HG02759 (cell line): ENCODE measurements around the gene COX6B2.

ENCODE experiments used
- ATAC-seq: cut with Tn5 transposase; IDR thresholded peaks from one replicate; pipeline ENCODE4 v1.9.1; 2021; ENCODE audit warnings: mild to moderate bottlenecking, moderate library complexity; ENCODE audit not compliant: unreplicated experiment

Gene COX6B2

DNA sequence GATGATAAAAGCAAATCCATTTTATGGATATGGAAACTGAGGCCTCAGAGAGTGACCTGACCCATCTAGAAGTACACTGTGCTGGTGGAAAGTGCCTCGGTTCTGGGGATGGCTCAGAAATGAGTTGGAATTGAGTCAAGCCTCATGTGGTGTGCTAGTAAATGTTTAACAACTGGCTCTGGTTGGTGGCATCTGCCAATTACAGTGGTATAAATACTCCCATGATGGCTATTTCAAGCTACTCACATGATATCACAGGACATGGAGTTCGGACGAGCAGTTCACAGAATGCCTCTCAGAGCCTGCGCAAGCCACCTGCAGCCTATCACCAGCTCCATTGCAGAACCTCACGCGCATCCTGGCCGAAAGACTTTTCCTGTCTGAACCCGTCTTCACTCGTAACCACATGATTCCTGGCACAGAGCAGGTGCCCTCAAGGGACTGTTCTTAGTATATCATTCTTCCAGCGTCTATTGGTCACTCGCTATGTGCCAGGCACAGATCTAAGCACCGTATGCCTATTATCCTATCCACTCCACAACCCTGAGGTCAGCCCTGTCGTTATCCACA, 38.5 kb downstream of the COX6B2 start:
- no peak for ATAC-seq

GRCh38 chr19:55314396-55314795, 40.1 kb downstream of the COX6B2 start:
- no peak for ATAC-seq

DNA sequence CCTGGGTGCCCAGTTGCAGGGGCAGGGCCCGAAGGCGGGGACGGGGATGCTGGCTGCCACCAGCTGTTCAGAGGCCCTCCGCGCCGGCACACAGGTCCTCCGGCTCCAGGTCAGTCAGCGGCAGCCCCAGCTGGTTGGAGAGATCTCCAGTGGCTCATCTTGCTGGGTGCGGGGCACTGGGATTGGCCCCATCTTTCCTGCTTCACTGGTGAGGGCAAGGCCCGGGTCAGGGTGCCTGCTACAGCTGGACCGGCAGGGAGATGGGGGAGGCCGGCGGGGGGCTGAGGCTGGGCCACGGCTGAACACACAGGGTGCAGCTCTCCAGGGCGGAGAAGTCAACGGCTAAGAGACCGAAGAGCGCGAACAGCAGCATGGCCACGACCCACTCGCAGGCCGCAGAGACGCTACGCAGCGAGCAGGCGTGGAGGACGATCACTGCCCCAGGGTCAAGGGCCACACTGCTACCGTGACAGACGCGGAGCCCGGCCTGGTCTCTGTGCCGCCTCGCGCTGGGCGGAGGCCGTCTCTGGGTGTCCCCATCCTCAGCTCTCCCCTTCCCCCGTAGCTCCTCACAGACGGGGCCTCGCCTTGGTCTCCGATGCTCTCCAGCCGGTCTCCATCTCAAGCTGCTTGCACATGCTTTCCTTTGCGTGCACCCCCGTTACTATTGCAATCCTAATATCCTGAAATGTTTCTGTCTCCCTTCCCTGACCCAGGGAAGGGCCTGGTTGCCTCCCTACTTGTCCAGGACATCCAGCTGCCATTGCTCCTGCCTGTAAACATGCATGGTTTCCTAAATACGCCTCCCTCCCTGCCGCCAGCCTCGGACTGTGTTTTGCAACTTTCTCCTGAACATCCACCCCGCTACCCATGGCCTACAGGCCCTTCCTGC, 41.7 kb downstream of the COX6B2 start:
- ATAC-seq: no peak

GRCh38 chr19:55311797-55312196, 42.7 kb downstream of the COX6B2 start:
- ATAC-seq: no peak

DNA sequence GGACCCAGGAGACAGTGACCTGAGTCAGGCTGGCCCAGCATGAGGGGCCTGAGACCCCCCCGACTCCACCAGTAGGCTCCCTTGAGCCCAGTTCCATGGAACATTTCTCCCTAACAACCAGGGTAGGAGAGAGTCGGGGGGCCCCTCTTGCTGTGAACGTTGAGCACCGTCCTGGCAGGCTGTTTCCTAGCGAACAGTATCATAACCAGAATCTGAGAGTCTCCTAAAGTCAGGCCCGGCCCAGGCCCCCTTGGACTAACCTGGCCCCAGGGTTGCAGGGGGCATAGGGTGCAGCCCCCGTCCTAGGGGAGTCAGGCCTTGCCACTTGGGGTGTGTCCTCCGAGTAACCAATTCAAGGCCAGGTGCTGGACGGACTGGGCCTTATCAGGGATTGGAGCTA, 43.1 kb downstream of the COX6B2 start:
- ATAC-seq: no peak

GRCh38 chr19:55310498-55310897, 44.0 kb downstream of the COX6B2 start:
- no peak for ATAC-seq

DNA sequence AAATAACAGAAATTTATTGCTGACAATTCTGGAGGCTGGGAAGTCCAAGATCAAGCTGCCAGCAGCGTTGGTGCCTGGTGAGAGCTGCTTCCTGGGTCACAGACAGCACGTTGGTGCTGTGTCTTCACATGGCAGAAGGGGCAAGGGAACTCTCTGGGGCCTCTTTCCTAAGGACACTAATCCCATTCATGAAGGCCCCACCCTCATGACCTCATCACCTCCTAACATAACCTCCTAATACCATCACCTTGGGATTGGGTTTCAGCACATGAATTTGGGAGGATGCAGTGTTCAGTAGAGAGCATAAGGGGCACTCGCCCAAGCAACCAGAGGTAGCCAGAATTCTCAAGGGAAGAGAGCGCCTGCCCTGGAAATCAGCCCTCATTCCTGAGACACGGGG, 45.1 kb downstream of the COX6B2 start:
- no peak for ATAC-seq

DNA sequence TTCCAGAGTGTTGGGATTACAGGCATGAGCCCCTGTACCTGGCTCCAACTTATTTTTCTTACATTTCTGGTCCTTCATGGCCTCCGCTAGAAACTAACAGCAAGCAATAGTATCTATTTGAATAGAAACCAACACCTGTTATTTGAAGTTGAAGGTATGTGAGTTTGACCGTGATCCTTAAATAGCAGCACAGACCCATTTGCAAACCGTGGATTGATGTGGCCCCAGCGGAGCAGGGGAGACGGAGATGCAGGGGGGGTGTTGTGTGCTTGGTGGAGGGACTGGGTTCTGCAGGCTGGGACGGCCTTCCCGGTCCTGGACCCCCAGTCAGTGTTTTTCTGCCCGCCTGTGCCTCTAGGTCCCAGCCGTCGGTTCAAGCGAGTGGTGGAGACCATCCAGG, 46.2 kb downstream of the COX6B2 start:
- ATAC-seq: no peak

DNA sequence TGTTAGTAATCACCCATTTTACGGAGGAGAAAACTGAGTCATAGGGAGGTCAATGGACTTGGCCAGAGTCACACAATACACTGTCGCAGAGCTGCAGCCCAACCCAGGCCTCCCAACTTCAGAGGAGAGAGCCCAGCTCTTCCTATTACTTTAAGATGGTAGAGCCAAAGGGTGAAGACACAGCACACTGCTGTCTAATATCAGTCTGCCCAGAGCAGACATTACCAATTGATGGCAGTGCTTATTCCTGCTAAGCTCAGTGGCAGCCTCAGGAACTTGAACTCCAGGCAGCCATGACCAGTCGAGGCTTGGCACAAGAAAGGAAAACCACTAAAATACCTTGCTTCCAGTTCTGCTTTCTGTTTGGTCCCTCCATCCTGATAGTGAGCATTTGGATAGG, 47.8 kb downstream of the COX6B2 start:
- no peak for ATAC-seq

DNA sequence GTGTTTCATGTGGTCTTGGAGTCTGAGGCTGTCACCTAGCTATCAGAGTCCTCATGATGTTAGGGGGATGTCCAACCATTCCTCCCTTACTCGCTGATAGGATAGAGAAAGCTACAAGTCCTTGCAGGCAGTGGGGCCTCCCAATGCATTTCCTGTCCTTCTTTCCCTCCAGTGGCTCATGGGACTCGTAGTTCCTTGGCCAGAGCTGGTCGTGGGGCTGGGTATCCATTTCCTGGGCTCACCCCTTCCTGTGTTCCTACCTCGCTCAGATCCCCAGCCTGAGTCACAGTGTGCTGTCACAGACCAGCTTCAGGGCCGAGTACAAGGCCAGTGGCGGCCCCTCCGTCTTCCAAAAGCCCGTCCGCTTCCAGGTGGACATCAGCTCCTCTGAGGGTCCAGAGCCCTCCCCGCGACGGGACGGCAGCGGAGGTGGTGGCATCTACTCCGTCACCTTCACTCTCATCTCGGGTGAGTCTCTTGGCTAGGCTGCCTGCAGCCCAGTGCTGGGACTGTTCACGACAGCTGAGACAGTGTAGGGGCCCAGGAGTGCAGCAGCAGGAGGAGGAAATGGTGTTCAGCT, 48.4 kb downstream of the COX6B2 start:
- no peak for ATAC-seq

- ATAC-seq: no peak
Measured at GRCh38 chr19:55305491-55305890, 49.0 kb downstream of the COX6B2 start.

DNA sequence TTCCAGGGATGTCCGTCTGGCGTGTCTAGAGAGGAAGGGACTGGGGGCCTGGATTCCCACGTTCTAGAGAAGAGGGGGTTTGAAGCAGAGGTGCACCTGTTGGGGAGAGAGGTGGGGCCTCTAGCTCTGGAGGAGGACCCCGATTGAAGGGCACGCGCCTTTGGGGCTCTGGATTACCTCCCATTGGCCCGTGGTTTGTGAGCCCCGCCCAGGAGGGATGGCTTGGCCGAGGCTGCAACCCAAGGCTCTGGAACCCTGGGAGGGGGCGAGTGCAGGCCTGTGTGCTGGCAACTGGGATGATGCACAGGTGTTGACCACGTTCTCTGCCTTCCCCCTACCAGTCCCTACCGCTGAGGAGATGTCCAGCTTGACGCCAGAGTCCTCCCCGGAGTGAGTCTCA, 49.5 kb downstream of the COX6B2 start:
- no peak for ATAC-seq

- no peak for ATAC-seq
Measured at GRCh38 chr19:55304279-55304978, 50.1 kb downstream of the COX6B2 start.

DNA sequence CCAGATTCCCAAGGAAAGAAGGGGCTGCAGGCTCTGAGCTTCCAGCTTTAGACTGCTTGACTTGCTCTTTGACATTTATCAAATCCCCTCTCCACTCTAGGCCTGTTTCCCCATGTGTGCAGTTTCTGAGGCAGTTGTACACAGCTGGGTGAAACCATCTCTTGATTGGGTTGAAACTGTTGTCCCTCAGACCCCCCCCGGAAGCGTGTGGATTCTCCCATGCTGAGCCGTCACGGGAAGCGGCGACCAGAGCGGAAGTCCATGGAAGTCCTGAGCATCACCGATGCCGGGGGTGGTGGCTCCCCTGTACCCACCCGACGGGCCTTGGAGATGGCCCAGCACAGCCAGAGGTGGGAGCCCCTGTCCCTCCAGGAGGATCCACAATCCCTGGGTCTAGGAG, 51.0 kb downstream of the COX6B2 start:
- ATAC-seq: no peak

DNA sequence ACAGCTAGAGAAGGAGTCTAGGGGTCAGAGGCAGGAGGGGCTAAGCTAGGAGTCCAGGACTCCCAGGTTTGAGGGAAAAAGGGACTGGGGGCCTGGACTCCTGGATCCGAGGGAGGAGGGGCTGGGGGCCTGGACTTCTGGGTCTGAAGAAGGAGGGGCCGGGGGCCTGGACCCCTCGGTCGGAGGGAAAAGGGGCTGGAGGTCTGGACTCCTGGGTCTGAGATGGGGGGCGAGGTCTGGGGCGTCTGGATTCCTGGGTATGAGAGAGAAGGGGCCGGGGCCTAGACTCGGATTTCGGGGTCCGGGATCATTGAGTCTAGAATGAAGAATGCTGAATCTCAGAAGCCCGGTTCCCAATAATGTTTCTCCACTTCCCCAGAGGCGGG, 52.2 kb downstream of the COX6B2 start:
- ATAC-seq: no peak

GRCh38 chr19:55301459-55302317, 52.8 kb downstream of the COX6B2 start:
- ATAC-seq: peak; percentile 74

DNA sequence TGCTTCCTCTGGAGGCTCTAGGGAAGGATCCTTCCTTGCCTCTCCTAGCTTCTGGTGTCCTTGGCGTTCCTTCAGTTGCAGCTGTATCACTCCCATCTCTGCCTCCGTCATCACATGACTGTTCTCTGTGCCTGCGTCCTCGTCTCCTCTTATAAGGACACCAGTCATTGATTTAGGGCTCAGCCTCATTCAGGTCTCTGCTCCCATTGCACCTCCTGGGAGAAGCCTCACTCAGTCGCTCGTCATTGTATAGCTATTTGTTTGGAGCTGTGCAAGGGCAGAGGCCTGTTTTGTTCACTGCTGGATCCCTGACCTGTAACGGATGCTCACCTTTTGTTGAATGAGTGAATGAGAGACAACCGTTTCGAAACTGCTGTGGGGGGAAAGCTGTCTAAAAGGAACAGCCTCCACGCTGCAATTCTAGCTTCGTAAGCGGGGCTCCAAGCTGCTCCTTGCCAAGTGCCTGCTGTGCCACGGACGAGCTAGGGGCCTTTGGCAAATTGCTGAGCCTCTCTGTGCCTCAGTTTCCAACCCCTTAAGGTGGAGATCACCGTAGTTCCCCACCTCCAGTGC, 53.5 kb downstream of the COX6B2 start:
- ATAC-seq: no peak

DNA sequence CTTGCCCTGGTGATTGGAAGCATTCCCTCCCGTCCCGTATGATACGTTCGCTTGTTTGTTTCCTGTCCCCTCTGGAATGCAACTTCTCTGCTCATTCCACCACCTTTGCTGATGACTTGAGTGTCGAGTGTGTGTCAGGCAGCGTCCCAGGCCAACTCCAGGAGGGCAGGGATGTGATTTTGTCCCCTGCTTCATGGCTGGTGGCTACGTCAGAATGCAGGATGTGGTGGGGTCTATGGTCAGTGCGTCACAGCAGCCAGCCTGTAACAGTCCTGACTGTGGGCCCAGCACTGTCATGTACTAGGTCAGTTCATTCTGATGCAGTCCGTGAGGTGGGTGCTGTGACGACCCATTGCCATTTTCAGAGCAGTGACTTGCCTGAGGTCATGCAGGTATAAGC, 54.5 kb downstream of the COX6B2 start:
- no peak for ATAC-seq
